Measurements from ENCODE around the gene ARVCF. TPM values are rescaled to one million over a fixed set of nuclear protein-coding genes. Genes with fewer than 3 reads are reported as not detected.
"Not testable (repeated sequence)": the region's sequence is repeated elsewhere in the genome, so short reads cannot be mapped to it uniquely, and the experiment has no call there.

The ARVCF gene
- total and polyA plus RNA-seq, 8 donors: 18.2 to 40.3 (median 24.4) TPM

DNA sequence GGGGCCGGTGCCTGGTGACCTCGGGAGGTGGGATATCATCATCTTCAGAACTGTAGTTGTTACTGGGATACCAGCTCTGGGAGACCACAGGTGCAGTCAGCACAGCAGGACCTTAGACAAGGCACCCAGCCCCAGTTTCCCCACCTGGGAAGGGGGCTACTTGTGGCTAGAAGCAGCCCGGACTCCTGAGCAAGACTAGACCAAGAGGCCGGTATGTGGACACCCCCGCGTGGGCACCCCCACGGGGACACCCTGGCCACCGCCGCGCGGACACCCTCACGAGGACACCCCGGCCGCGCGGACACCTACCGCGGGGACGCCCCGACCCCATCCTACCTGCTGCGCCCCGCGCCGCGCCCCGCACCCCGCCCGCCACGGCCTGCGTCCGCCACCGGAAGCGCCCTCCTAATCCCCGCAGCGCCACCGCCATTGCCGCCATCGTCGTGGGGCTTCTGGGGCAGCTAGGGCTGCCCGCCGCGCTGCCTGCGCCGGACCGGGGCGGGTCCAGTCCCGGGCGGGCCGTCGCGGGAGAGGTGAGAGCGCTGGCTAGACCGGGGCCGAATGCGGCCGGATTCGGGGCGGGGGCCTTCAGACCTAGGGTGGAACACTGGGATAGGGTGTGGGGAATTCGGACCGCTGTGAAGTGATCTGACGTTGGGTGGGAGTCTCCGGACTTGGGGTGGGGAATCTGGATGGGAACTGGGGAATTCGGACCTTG, 75.1 kb downstream of the ARVCF start, which contains the start of the genes COMT and TXNRD2:
Gene COMT, plus strand, starts transcription at position 408 of the 718 bp plus-strand sequence. CDS start 20,755 bp downstream, outside the sequence.
Gene TXNRD2, minus strand, starts transcription at position 454 of the 718 bp plus-strand sequence. Its CDS starts 15 bp downstream, at position 439.
- peak within 1 kb of the TSS; percentile 71 to 89 for H3K4me3 ChIP-seq
- peaks cover 17 to 61% of the 10 kb centered on the region in 2 donors for H3K4me1 ChIP-seq
- peak within 1 kb of the TSS; percentile 91 to 98 for H3K27ac ChIP-seq
- no peaks in the 10 kb centered on the region for H3K36me3 ChIP-seq
- TF ChIP-seq, protein P1, sequence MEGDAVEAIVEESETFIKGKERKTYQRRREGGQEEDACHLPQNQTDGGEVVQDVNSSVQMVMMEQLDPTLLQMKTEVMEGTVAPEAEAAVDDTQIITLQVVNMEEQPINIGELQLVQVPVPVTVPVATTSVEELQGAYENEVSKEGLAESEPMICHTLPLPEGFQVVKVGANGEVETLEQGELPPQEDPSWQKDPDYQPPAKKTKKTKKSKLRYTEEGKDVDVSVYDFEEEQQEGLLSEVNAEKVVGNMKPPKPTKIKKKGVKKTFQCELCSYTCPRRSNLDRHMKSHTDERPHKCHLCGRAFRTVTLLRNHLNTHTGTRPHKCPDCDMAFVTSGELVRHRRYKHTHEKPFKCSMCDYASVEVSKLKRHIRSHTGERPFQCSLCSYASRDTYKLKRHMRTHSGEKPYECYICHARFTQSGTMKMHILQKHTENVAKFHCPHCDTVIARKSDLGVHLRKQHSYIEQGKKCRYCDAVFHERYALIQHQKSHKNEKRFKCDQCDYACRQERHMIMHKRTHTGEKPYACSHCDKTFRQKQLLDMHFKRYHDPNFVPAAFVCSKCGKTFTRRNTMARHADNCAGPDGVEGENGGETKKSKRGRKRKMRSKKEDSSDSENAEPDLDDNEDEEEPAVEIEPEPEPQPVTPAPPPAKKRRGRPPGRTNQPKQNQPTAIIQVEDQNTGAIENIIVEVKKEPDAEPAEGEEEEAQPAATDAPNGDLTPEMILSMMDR (IDR thresholded peaks at IDR 0.05): no peak
- ATAC-seq (peak; percentile 84), DNase-seq (peak in 3 of 4 donors; percentile 69 to 95 (median 76))
- no peaks in the 10 kb centered on the region for H3K9me3 ChIP-seq
- no peaks in the 10 kb centered on the region for H3K27me3 ChIP-seq
- intact Hi-C loops (cut with DNase I): no loop called here

DNA sequence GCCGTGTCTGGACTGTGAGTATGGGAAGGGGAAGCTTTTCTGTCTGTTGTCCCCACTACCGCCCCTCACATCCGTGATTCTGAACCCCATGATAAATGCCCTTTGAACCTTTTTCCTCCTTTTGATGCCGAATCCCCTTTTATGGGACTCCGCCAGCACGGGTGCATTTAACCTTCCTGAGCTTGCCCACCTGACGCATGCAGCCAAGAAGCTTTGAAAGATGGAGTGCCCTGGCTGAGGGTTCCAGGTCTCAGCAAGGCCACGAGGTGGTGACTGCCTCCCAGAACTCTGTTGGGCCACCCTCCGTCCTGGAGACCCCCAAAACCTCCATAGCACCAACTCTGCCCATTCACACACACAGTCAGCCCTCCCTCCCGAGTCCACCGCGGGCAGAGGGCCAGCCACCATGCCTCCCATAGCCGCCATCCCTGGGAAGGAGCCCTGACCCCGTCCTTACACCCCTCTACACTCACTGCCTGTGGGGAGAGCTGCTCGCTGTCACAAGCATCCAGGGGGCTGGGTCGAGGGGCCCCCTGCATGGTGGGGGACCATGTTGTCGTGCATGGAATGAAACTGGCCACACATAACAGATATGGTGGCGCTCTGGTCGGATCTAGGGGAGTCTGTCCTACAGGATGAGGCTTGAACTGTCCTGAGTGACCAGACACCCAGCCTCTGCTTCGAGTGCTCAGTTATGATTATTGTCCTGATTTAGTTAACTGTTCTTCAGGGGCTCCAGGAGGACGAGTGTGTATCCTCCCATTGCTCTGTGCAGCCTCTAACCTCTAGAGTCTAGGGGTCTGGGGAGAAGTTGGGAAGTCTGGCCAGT, 75.9 kb downstream of the ARVCF start:
- H3K4me3 ChIP-seq: peak overlapping the region; percentile 71 to 89
- peak overlapping the region; percentile 91 to 98 for H3K27ac ChIP-seq
- intact Hi-C loops (cut with DNase I): no loop called here
- ATAC-seq (no peak), DNase-seq (peak in 1 of 4 donors; percentile 57)
- H3K9me3 ChIP-seq: peaks cover 0 to 3% of the 10 kb centered on the region in 2 donors
- H3K36me3 ChIP-seq: no peaks in the 10 kb centered on the region
- TF ChIP-seq, protein P1 (IDR thresholded peaks at IDR 0.05): no peak
- no peaks in the 10 kb centered on the region for H3K27me3 ChIP-seq
- peaks cover 17 to 61% of the 10 kb centered on the region in 2 donors for H3K4me1 ChIP-seq

DNA sequence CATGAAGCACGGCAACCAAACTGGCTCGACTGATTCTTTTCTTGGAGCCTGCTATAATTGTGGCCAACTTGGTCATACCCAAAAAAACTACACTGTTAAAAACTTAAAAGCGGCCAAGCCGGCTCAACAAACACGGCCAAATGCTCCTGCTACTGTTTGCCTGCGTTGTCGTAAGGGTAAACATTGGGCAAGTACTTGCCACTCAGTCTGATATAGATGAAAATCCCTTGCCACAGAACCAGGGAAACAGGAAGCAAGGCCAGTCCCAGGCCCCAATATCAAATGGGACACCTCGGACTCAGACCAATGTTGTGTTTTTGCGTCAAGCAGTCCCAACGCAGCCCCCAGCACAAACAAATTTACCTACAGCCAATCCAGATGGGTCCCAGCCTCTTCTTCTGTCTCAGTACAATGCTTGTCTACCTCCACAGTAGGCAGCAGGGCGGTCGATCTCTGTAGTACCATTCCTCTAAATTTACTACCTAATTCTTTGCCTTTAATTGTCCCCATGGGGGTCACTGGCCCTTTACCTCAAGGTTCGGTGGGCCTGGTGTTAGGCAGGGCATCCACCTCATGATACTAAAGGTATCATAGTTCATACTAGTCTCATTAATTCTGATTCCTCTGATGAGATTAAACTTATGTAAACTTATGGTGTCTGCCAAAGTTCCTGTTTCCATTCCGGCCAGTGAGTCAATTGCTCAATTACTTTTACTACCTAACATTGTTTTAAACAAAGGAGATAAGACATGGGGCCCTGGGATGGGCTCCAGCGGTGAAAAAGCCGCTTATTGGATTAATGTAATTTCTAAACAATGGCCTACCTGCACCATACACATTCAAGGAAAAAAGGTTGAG, 78.8 kb downstream of the ARVCF start:
- Histone ChIP-seq H3K9me3 (peaks cover 0 to 10% of the 10 kb centered on the region in 2 donors), H3K27me3 (no peaks in the 10 kb centered on the region), H3K27ac (peak overlapping the region; percentile 62 to 71), H3K36me3 (no peaks in the 10 kb centered on the region), H3K4me3 (no peak overlapping the region), H3K4me1 (peaks cover 11 to 54% of the 10 kb centered on the region in 2 donors)
- intact Hi-C loops (cut with DNase I): no loop called here
- DNase-seq (peak in 2 of 4 donors; percentile 13 to 57), ATAC-seq (peak; percentile 30)
- TF ChIP-seq, protein P1 (IDR thresholded peaks at IDR 0.05): no peak

DNA sequence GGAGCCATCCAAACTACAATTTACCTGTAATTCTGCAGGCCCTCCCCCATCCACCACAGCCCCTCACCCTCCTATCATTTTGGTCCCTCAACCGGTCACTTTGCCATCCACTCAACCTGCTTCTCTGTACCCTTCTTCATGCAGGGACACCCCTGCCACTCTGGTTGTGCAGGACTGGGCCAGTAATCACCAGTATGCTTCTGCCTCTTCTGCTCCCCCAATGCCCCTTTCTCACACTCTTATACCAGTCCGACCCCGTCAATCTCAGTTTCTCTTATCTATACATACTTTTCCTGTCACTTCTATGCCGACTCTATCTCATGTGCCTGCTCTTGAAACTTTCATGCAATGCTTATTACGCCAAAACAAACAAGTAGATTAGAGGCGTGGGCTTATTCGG, 80.1 kb downstream of the ARVCF start:
- Histone ChIP-seq H3K27ac (no peak overlapping the region), H3K27me3 (no peaks in the 10 kb centered on the region), H3K36me3 (no peaks in the 10 kb centered on the region), H3K4me1 (peaks cover 11 to 52% of the 10 kb centered on the region in 2 donors), H3K9me3 (peaks cover 0 to 10% of the 10 kb centered on the region in 2 donors), H3K4me3 (no peak overlapping the region)
- ATAC-seq (peak; percentile 3), DNase-seq (peak in 1 of 4 donors; percentile 0)
- TF ChIP-seq, protein P1 (IDR thresholded peaks at IDR 0.05): no peak
- intact Hi-C loops (cut with DNase I): no loop called here

DNA sequence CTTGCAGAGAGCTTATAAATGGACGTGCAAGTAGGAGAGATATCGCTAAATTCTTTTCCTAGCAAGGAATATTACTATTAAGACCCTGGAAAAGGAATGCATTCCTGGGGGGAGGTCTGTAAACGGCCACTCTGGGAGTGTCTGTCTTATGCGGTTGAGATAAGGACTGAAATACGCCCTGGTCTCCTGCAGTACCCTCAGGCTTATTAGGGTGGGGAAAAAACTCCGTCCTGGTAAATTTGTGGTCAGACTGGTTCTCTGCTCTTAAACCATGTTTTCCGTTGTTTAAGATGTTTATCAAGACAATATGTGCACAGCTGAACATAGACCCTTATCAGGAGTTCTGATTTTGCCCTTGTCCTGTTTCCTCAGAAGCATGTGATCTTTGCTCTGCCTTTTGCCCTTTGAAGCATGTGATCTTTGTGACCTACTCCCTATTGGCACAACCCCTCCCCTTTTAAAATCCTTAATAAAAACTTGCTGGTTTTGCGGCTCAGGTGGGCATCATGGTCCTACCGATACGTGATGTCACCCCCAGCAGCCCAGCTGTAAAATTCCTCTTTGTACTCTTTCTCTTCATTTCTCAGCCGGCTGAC, 81.4 kb downstream of the ARVCF start:
- H3K27ac ChIP-seq; H3K4me3 ChIP-seq; ATAC-seq; H3K36me3 ChIP-seq; DNase-seq; intact Hi-C loops (cut with DNase I); H3K27me3 ChIP-seq; H3K9me3 ChIP-seq: not testable (repeated sequence)
- peaks cover 3 to 42% of the 10 kb centered on the region in 2 donors for H3K4me1 ChIP-seq
